Body of pancreas (tissue), 4 donors: ENCODE data around the gene BANP. TPM values are rescaled to one million over a fixed set of nuclear protein-coding genes. Genes with fewer than 3 reads are reported as not detected.
A peak's percentile ranks its signal among the peaks of the same experiment; 100 is the strongest.

Source experiments
- ATAC-seq: fragments of 150-250 bp; one replicate; pipeline ENCODE4 v1.9.1; 2016
- DNase-seq, 4 donors: peaks; one replicate each; pipeline ENCODE4 v3.0.0-alpha.2; 2019
- H3K27ac ChIP-seq, 4 donors: fragments of 200-600 bp; sonication (generic); 1 replicate in 3 of 4; 2 replicates in 1 of 4; pipeline versions ENCODE4 v1.5.1 to v1.6.1; 2016 to 2019; ENCODE audit warnings: mild to moderate bottlenecking in 1 of 4, mixed read lengths in 1 of 4, moderate library complexity in 1 of 4
- H3K27me3 ChIP-seq, 2 donors: fragments of 200-600 bp; sonication (generic); one replicate each; pipeline ENCODE4 v1.6.0; 2016; ENCODE audit warnings: mild to moderate bottlenecking in 1 of 2
- H3K36me3 ChIP-seq, 2 donors: fragments of 200-600 bp; sonication (generic); replicated peaks in 1 of 2; 2 replicates each; pipeline ENCODE4 v1.5.1; 2016; ENCODE audit warnings: low read depth in 2 of 2; ENCODE audit not compliant: insufficient read depth in 1 of 2
- H3K4me1 ChIP-seq: fragments of 200-600 bp; sonication (generic); one replicate; pipeline ENCODE4 v1.6.0; 2016
- H3K4me3 ChIP-seq, 2 donors: fragments of 200-600 bp; sonication (generic); 1 replicate in 1 of 2; 2 replicates in 1 of 2; pipeline ENCODE4 v1.5.1; 2016 to 2019
- H3K9me3 ChIP-seq, 3 donors: fragments of 200-600 bp; sonication (generic); 1 replicate in 2 of 3; 2 replicates in 1 of 3; pipeline ENCODE4 v1.5.1; 2016
- CTCF ChIP-seq, 7 experiments: fragments of 450-650 bp in 4 of 7; fragments of 200-600 bp in 3 of 7; sonication (generic) in 3 of 7; IDR thresholded peaks; one replicate each; pipeline ENCODE4 v1.5.1; 2016 to 2019; ENCODE audit warnings: antibody characterized with exemption in 7 of 7
- POLR2A ChIP-seq, 3 donors: fragments of 450-650 bp; IDR thresholded peaks; one replicate each; pipeline ENCODE4 v1.6.1; 2016; ENCODE audit warnings: antibody characterized with exemption in 3 of 3, mild to moderate bottlenecking in 2 of 3
- WGBS, 2 donors: methylation state at CpG; one replicate each; pipeline ENCODE4 v1.1.5; 2017; 5-methylcytosine and 5-hydroxymethylcytosine counted together
- intact Hi-C: fragments of 100-400 bp; cut with DNase I; formaldehyde crosslinking; loops from one replicate; pipeline ENCODE4 v1.15.1; 2023
- total RNA-seq, 2 donors: library from RNA; depleted of rRNA; stranded (reverse); fragments of >200 nt; gene quantifications; one replicate each; pipeline ENCODE4 v1.1.0, GENCODE V29; 2016

BANP gene
- total RNA-seq, 2 donors from 2014 or later, result 19.1 to 20.2 TPM

- ATAC-seq (peak; percentile 75), DNase-seq (peak; percentile 69 to 92 (median 80))
- Histone ChIP-seq H3K27me3 (no peaks in the 10 kb centered on the region), H3K27ac (peak overlapping the region in 2 of 4 donors; percentile 62), H3K4me3 (no peak overlapping the region), H3K9me3 (no peaks in the 10 kb centered on the region), H3K36me3 (no peaks in the 10 kb centered on the region), H3K4me1 (peaks cover 49% of the 10 kb centered on the region)
- intact Hi-C loops, result no loop called here
- TF ChIP-seq CTCF (IDR thresholded peaks at IDR 0.05), result no peak
- peak in 2 of 3 donors; percentile 60 to 73 for TF ChIP-seq POLR2A (IDR thresholded peaks at IDR 0.05)
- WGBS, 2 donors, result 31 to 35% methylated on average over 6 to 13 of the region's 13 CpGs
Measured at GRCh38 chr16:87921236-87921773, 29.9 kb upstream of the BANP start.

GRCh38 chr16:87922250-87922871 lies 28.9 kb upstream of the BANP start:
- intact Hi-C loops, result no loop called here
- Histone ChIP-seq H3K9me3 (no peaks in the 10 kb centered on the region), H3K36me3 (no peaks in the 10 kb centered on the region), H3K27me3 (no peaks in the 10 kb centered on the region), H3K27ac (peak overlapping the region in 3 of 4 donors; percentile 44 to 62 (median 45)), H3K4me1 (peaks cover 49% of the 10 kb centered on the region), H3K4me3 (no peak overlapping the region)
- DNase-seq (peak; percentile 46 to 55 (median 54)), ATAC-seq (peak; percentile 4)
- WGBS, 2 donors, result 32 to 73% methylated on average over 4 to 14 of the region's 14 CpGs
- TF ChIP-seq POLR2A (IDR thresholded peaks at IDR 0.05) (no peak), CTCF (IDR thresholded peaks at IDR 0.05) (no peak)

- no peaks in the 10 kb centered on the region for H3K27me3 ChIP-seq
- WGBS, 2 donors, result 78% methylated on average over 20 to 26 of the region's 27 CpGs
- intact Hi-C loops, result no loop called here
- DNase-seq (peak in 3 of 4 donors; percentile 34 to 49 (median 35)), ATAC-seq (no peak)
- H3K4me1 ChIP-seq, result peaks cover 34% of the 10 kb centered on the region
- H3K9me3 ChIP-seq, result no peaks in the 10 kb centered on the region
- H3K36me3 ChIP-seq, result no peaks in the 10 kb centered on the region
- TF ChIP-seq POLR2A (IDR thresholded peaks at IDR 0.05) (no peak), CTCF (IDR thresholded peaks at IDR 0.05) (no peak)
- H3K4me3 ChIP-seq, result no peak overlapping the region
- H3K27ac ChIP-seq, result peak overlapping the region in 3 of 4 donors; percentile 43 to 72 (median 62)
Measured at GRCh38 chr16:87924041-87924810, 27.0 kb upstream of the BANP start.

- intact Hi-C loops, result no loop called here
- no peak overlapping the region for H3K4me3 ChIP-seq
- no peaks in the 10 kb centered on the region for H3K9me3 ChIP-seq
- peak overlapping the region; percentile 7 to 72 (median 52) for H3K27ac ChIP-seq
- ATAC-seq (peak; percentile 75), DNase-seq (peak; percentile 72 to 91 (median 84))
- no peaks in the 10 kb centered on the region for H3K36me3 ChIP-seq
- TF ChIP-seq POLR2A (IDR thresholded peaks at IDR 0.05), result peak in 1 of 3 donors; percentile 11
- peak in 3 of 7 experiments; percentile 22 to 28 (median 23) for TF ChIP-seq CTCF (IDR thresholded peaks at IDR 0.05)
- H3K27me3 ChIP-seq, result no peaks in the 10 kb centered on the region
- H3K4me1 ChIP-seq, result peaks cover 34% of the 10 kb centered on the region
- 63 to 65% methylated on average over 24 of the region's 26 CpGs for WGBS, 2 donors
Measured at GRCh38 chr16:87924811-87925670, 26.2 kb upstream of the BANP start.
